ENCODE results near the gene PRR36.

GRCh38 chr19:7844405-7844804, 29.8 kb downstream of the PRR36 start:
- TF ChIP-seq CTCF (IDR thresholded peaks at IDR 0.05) = no peak
- TF ChIP-seq POLR2A (IDR thresholded peaks at IDR 0.05) = no peak
